ENCODE data around the gene POMT1. TPM values are rescaled to one million over a fixed set of nuclear protein-coding genes. Genes with fewer than 3 reads are reported as not detected.
A peak's percentile ranks its signal among the peaks of the same experiment; 100 is the strongest.
"Not testable (repeated sequence)": the region's sequence is repeated elsewhere in the genome, so short reads cannot be mapped to it uniquely, and the experiment has no call there.

The POMT1 gene
- total RNA-seq, 1 experiment from 2014 or later, result 12.5 TPM

DNA sequence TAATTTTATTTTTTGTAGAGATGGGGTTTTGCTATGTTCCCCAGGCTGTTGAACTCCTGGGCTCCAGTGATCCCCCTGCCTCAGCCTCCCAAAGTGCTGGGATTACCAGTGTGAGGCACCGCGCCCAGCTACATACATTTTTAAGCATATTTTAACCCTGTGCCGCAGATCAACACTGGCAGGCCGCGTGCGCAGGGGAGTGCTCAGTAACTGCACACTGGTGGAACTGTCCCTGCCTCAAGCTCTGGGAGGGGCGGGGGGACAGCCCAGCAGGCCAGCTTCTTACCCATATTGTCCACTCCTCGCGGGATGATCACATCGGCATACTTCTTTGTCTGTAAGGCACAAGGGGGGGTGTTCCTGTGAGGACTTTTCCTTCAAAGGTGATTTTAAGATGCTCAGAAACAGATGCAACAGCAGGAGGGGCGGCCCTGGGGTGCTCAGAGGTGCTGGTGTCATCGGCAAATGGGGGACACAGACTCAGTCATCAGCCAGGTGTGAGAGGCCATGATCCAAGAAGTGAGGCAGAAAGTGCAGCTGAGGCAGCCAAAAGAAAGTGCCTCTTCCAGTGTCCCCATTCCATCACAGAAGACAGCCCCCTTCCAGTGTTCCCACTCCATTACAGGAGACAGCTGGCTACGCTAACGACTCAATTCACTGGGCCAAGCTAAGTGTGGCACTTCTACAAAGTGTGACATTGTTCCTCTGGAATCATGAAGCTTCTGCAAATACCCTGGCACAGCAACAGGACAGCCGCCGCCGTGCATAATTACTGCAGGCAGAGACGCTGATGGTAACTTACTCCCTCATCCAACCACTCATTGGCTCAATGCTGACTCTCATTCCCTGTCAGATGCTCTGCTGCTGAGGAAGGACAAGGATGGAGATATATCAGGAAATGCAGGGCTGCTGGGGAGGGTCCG, 23.2 kb downstream of the POMT1 start:
- no peak for DNase-seq (ENCODE audit: low read depth)

- no peak for DNase-seq (ENCODE audit: low read depth)
Measured at GRCh38 chr9:131528186-131528585, 25.5 kb downstream of the POMT1 start.

GRCh38 chr9:131528886-131529505, 26.3 kb downstream of the POMT1 start:
- DNase-seq (ENCODE audit: low read depth), result no peak

DNA sequence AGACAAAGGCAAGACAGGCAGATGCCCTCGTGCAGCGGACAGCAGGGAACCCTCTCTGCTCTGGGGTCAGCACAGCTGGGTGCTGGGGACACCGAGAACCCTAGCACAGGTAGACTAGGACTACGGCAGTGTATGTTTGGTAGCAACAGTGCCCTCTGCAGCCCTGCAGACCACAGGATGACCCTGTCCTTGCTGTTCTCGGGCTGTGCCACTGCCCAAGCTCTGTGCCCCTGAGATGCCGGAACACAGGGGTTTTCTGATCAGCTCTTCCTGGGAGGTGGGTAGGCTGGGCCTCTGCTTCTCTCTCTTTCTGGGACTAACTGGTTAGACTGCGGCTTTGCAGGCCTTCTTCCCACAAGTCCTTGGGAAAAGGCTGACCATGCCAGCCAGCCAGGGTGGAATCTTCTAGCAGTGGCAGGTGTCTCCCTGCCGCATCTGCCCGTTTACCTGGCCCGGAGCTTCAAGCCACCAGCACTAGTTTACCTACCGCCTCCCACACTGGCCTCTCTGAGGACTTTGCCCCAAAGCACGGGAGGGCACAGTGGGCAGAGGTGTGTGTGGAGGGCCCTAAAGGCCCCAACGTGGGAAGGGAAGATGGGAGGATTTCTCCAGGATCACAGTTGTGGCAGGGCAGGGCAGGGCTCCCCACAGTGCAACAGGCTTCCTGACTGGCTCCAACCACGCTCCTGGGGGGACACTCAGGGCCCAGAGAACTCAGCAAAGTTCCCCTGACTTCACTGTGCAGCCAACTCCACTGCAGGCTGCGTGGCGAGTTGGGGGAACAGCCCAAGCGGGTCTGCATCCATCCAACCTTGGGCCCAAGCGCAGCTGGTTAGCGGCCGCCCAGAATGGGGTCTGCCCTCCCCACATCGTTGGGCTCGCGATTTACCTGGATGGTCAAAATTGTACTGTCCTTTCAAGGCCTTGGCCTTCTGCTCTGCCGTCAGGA, 27.2 kb downstream of the POMT1 start:
- no peak for DNase-seq (ENCODE audit: low read depth)

DNA sequence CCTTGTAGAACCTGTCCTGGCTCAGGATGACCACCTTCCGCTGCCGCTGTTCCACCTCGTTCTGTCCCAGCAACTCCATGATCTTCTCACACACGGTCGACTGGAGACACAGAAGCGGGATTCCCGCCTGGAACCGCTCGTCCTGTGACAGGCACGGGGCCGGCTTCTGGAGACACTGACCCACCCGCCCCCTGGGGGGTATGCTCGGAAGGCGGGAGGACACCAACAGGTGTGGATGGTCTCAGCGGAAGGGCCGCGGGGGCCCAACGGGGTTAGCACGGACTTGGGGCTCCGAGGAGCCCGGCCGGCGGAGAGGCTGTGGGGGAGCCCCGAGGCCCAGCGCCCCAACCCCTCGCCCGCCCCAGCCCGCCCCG, 27.8 kb downstream of the POMT1 start:
- DNase-seq (ENCODE audit: low read depth), result peak; percentile 33

- peak; percentile 73 for DNase-seq (ENCODE audit: low read depth)
Measured at GRCh38 chr9:131530920-131531832, 28.5 kb downstream of the POMT1 start, which contains the start of gene UCK1. Gene UCK1 (minus strand): TSS chr9:131531263. CDS start chr9:131531174, 89 bp downstream.

GRCh38 chr9:131534721-131535237, 32.1 kb downstream of the POMT1 start:
- DNase-seq (ENCODE audit: low read depth), result no peak

- no peak for DNase-seq (ENCODE audit: low read depth)
Measured at GRCh38 chr9:131537946-131538345, 35.2 kb downstream of the POMT1 start.

DNA sequence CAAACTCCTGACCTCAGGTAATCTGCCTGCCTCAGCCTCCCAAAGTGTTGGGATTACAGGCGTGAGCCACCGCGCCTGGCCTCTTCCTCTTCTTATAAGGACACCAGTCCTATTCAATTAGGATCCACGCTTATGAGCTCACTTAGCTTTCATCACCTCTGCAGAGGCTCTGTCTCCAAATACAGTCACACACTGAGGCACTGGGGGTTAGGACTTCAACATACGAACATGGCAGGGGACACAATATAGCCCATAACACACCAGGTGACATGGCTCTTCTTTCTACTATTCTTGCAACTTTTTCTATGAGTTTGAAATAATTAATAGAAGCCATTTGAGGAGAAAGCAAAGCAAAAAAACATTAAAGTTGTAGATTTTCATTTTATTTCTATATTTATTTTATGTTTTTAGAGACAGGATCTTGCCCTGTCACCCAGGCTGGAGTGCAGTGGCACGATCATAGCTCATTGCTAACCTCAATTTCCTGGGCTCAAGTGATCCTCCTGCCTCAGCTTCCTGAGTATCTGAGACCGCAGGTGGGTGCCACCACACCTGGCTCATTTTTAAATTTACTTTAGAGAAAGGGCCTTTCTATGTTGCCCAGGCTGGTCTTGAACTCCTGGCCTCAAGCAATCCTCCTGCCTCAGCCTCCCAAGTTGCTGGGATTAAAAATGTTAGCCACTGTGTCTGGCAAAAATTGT, 36.7 kb downstream of the POMT1 start:
- no peak for DNase-seq (ENCODE audit: low read depth)

- no peak for DNase-seq (ENCODE audit: low read depth)
Measured at GRCh38 chr9:131543141-131543540, 40.4 kb downstream of the POMT1 start.

DNA sequence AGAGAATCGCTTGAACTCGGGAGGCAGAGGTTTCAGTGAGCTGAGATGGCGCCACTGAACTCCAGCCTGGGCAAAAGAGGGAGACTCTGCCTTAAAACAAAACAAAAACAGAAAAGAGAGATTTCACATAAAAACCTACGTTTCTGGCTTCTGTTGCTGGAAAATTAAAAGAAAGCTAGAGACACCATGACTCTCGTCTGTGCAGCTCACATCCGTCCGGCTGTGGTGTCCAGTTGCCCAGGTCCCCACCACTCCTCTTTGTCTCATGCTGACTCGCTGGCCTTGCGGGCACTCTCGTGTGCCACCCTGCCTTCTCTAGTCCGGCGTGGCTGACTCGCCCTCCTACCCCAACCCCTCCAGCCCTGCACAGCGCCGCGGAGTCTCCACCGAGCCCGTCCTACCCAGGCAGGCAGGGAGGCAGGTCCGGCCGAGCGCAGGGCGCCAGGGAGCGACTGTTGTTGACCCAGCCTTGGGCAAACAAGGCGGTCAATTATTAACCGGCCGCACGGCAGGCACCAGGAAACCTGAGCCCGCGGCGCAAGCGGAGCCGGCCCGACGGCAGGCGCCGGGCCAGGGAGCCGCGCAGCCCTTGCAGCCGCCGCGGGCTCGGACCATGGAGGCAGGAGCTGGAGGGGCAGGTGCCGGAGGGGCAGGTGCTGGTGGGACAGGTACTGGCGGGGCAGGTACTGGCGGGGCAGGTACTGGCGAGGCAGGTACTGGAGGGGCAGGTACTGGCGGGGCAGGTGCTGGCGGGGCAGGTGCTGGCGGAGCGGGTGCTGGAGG, 42.5 kb downstream of the POMT1 start, which contains the start of gene PRRT1B:
TSS of gene PRRT1B (plus strand) at position 521 of the 783 bp plus-strand sequence. CDS start at position 614, 93 bp downstream.
- no peak for DNase-seq (ENCODE audit: low read depth)

DNA sequence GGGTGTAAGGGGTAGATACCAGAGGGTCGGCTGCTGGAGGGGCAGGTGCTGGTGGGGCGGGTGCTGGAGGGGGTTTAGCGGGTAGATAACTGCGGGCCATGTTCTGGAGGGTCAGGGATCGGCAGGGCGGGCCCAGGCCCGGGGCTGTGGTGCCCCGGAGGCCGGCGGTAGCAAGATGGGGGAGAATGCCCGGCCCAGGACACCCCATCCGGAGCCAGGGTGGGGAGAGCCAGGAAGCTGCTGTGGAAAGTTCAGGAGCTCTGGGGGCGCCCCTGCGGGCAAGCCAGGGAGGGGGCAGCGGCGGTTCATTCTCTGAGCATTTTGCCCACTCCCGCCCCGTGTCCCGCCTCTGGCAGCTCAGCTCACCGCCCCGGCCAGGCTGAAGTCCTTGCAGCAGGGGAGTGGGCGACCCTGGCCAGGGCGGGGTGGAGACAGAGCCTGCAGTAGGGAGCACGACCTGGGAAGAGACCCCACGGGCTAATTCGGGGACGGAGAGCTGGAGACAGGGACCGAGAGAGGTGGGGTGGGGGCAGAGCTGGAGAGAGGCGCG, 43.1 kb downstream of the POMT1 start:
- DNase-seq (ENCODE audit: low read depth), result no peak

DNA sequence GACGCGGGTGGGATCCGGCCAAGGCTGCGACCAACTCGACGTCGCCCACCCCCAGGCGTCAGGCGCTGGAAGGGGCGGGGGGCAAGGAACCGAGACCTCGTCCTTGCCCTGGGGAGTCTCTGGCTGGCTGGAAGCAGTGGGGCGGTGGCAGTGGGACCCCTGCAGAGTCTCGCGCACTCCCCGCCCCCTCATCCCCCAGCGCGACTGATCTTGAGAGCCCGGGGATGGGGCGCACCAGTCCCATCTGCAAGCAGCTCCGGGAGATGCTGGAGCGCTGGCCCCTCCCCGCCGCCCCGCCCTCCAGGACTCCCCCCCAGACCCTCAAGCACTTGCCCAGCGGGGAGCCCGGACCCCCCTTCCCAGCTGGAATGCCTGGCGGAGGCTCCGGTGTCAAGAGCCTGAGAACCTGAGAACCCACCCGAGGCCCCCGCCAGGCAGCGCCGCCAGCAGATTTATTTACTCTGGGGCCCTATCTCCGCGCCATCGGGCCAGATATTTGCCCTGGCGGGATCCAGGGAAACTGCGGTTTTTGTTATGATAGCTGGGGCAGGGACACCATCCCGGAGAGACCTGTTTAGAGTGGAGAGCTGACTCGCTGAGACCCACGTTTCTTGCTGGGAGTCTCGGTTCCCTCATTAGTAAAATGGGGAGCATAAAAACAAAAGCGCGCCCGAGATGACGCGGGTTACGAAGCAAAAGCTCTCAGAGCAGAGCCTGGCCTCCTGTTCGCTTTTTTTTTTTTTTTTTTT, 43.8 kb downstream of the POMT1 start:
- DNase-seq (ENCODE audit: low read depth), result peak; percentile 8

DNA sequence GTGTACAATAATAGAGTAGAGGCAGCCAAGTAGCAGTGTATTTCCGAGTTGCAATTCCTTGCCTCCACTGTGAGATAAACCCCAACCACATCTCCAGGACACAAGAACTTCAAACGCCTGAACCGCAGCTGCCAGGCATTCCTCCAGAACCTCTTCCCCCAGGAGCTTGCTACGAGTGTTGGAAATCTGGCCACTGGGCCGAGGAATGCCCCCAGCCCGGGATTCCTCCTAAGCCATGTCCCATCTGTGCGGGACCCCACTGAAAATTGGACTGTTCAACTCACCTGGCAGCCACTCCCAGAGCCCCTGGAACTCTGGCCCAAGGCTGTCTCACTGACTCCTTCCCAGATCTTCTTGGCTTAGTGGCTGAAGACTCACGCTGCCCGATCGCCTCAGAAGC, 46.5 kb downstream of the POMT1 start:
- DNase-seq (ENCODE audit: low read depth), result not testable (repeated sequence)

- DNase-seq (ENCODE audit: low read depth), result not testable (repeated sequence)
Measured at GRCh38 chr9:131550465-131550864, 47.7 kb downstream of the POMT1 start.

DNA sequence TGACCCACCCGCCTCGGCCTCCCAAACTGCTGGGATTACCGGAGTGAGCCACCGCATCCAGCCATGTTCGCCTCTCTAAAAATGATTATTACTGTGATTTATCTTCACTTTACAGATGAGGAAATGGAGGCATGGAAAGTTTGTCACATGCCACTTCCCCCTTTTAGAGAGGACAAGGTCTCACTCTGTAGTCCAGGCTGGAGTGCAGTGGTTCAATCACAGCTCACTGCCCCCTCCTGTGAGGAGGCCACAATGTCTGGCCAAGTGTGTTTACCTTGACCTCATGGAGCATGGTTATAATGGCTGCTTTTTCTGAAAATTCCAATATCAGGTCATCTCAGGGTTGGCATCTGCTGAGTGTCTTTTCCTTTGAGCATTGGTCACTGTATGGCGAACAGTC, 49.3 kb downstream of the POMT1 start:
- DNase-seq (ENCODE audit: low read depth), result no peak

DNA sequence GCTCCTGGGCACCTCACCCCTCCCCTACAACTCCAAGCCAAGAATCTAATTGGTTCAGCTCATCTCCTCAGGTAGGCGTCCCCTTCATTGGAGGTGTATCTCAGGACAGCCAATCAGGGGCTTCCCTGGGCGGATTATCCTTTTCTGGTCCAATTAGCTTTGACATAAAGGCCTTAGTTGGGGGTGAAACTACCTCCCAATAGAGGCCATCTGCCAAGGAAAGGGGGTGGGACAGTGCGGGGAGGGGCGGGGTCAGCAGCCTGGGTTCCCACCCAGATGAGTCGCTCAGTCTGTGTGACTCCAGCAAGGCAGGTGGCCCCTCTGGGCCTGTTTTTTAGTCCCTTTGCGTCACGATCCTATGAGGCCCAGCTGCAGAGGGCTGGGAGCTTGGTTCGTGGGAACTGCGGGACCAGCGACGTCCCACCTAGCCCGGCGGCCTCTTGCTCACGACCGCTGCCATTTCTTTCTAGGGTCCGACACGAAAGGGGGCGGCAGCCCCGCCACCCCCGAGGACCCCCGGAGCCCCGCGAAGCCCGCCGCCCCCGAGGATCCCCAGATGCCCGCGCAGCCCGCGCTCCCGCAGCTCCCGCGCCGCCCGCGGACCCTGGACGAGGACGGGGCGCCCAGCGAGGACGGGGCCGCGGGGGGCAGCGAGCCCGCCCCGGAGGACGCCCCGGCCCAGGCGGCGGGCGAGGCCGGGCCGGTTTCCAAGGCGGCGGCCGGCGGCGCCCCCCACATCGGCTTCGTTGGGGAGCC, 51.5 kb downstream of the POMT1 start:
- DNase-seq (ENCODE audit: low read depth), result no peak

Data from RPMI7951 (cell line).